ENCODE data around the gene KCNS3.

- TF ChIP-seq EP300 (IDR thresholded peaks at IDR 0.05; ENCODE audit: borderline replicate concordance) (no peak), CREB1 (IDR thresholded peaks at IDR 0.05; ENCODE audit: low read depth) (no peak), CEBPB (IDR thresholded peaks at IDR 0.05) (no peak), YY1 (IDR thresholded peaks at IDR 0.05; ENCODE audit: low read depth) (no peak), REST (IDR thresholded peaks at IDR 0.05; ENCODE audit: low read depth) (no peak), TAF1 (IDR thresholded peaks at IDR 0.05; ENCODE audit: low read depth) (no peak), RAD21 (IDR thresholded peaks at IDR 0.05; ENCODE audit: low read depth) (no peak), FOXM1 (IDR thresholded peaks at IDR 0.05; ENCODE audit: borderline replicate concordance, low read depth) (no peak), TCF12 (IDR thresholded peaks at IDR 0.05; ENCODE audit: low read depth) (no peak), NFIC (IDR thresholded peaks at IDR 0.05) (no peak), MAX (IDR thresholded peaks at IDR 0.05) (no peak), USF1 (IDR thresholded peaks at IDR 0.05) (no peak), EGR1 (IDR thresholded peaks at IDR 0.05) (no peak), TEAD4 (IDR thresholded peaks at IDR 0.05) (no peak)
These were observed 58.1 kb downstream of the KCNS3 start for GRCh38 chr2:17936599-17936998.
